HepG2 (cell line): ENCODE measurements around the gene PIGW. TPM values are rescaled to one million over a fixed set of nuclear protein-coding genes. Genes with fewer than 3 reads are reported as not detected.

Experiments
- ATAC-seq: fragments of 200-7000 bp; cut with Tn5 transposase; 3 replicates; pipeline ENCODE4 v1.9.1; 2020; ENCODE audit warnings: mild to moderate bottlenecking, moderate library complexity
- BruUV-seq: library from RNA; stranded (reverse); fragments of 400-500 nt; replicated peaks from 2 replicates; lab custom pipeline; 2021; lab: Mats Ljungman, UMichigan
- CTCF ChIA-PET: fragments of 300-600 bp; formaldehyde crosslinking; extraction: SDS; loops from one replicate; lab custom pipeline; 2021; ENCODE audit warnings: low total read pairs, inconsistent platforms, low intra/inter-chr PET ratio; lab: Yijun Ruan, JAX
- POLR2A ChIA-PET: fragments of 350-600 bp; sonication (Branson Sonifier 250); formaldehyde crosslinking; loops from one replicate; lab custom pipeline; 2020; ENCODE audit warnings: antibody characterized with exemption, inconsistent platforms; lab: Yijun Ruan, JAX
- DNase-seq: peaks from one replicate; pipeline ENCODE4 v3.0.0-alpha.2; 2015; ENCODE audit warnings: low spot score
- FAIRE-seq: peaks from 3 replicates; lab custom pipeline; 2011; peaks lifted over from hg19 to GRCh38; lab: Jason Lieb, UNC
- H2AFZ ChIP-seq: one replicate; pipeline ENCODE4 v1.6.1; 2011; ENCODE audit warnings: low read length, inconsistent platforms
- H3K27ac ChIP-seq: fragments of 300-600 bp; 3 replicates; pipeline ENCODE4 v1.8.0; 2011; ENCODE audit warnings: mixed run types, mild to moderate bottlenecking, mixed read lengths, low read length, inconsistent platforms; ENCODE audit not compliant: insufficient read depth; ENCODE audit errors: extremely low read length
- H3K27me3 ChIP-seq, 2 experiments: fragments of 200-600 bp in 1 of 2; 2 replicates in 1 of 2; 3 replicates in 1 of 2; pipeline versions ENCODE4 v1.6.0 to v1.8.0; 2011; ENCODE audit warnings: low read length in 2 of 2, mild to moderate bottlenecking in 2 of 2, moderate library complexity in 2 of 2, inconsistent platforms in 1 of 2; ENCODE audit not compliant: insufficient read depth in 2 of 2, control insufficient read depth in 1 of 2
- H3K36me3 ChIP-seq, 2 experiments: fragments of 200-600 bp in 1 of 2; replicated peaks in 1 of 2; 2 replicates in 1 of 2; 3 replicates in 1 of 2; pipeline versions ENCODE4 v1.5.1 to v1.8.0; 2011; ENCODE audit warnings: low read length in 2 of 2, inconsistent platforms in 1 of 2; ENCODE audit not compliant: insufficient read depth in 2 of 2, control insufficient read depth in 1 of 2
- H3K4me1 ChIP-seq: 2 replicates; pipeline ENCODE4 v1.5.1; 2012; ENCODE audit warnings: low read length, inconsistent platforms; ENCODE audit not compliant: insufficient read depth
- H3K4me2 ChIP-seq: 2 replicates; pipeline ENCODE4 v1.6.0; 2011; ENCODE audit warnings: low read depth, low read length, inconsistent platforms
- H3K4me3 ChIP-seq, 3 experiments: fragments of 200-600 bp in 1 of 3; sonication (generic), shearing (Covaris generic) in 1 of 3; replicated peaks in 1 of 3; 2 replicates each; pipeline ENCODE4 v1.5.1; 2011 to 2016; ENCODE audit warnings: low read length in 3 of 3, inconsistent platforms in 2 of 3, low read depth in 2 of 3, mild to moderate bottlenecking in 2 of 3, control low read depth in 1 of 3, mixed read lengths in 1 of 3; ENCODE audit not compliant: insufficient read depth in 1 of 3
- H3K79me2 ChIP-seq: one replicate; pipeline ENCODE4 v1.6.1; 2011; ENCODE audit warnings: low read length, inconsistent platforms; ENCODE audit not compliant: insufficient read depth
- H3K9ac ChIP-seq: 2 replicates; pipeline ENCODE4 v1.6.0; 2011; ENCODE audit warnings: mild to moderate bottlenecking, low read depth, low read length, inconsistent platforms; ENCODE audit not compliant: insufficient read depth
- H3K9me3 ChIP-seq: 2 replicates; pipeline ENCODE4 v1.5.1; 2012; ENCODE audit warnings: mild to moderate bottlenecking, low read length
- H4K20me1 ChIP-seq: 2 replicates; pipeline ENCODE4 v1.6.0; 2011; ENCODE audit warnings: inconsistent platforms, mild to moderate bottlenecking, low read length, moderate library complexity; ENCODE audit not compliant: insufficient read depth
- ARNTL ChIP-seq: sonication (generic); formaldehyde crosslinking; IDR thresholded peaks from 2 replicates; pipeline ENCODE4 v1.4.0; 2020; ENCODE audit warnings: mild to moderate bottlenecking, missing genetic modification reagents
- ATF7 ChIP-seq, 2 experiments: fragments of 450-650 bp in 1 of 2; sonication (generic) in 1 of 2; formaldehyde crosslinking in 1 of 2; IDR thresholded peaks; 2 replicates each; pipeline versions ENCODE4 v1.4.0 to v1.6.1; 2016 to 2020; ENCODE audit warnings: antibody characterized with exemption in 1 of 2, mild to moderate bottlenecking in 1 of 2, missing genetic modification reagents in 1 of 2
- GTF3A ChIP-seq: sonication (generic); formaldehyde crosslinking; conservative IDR thresholded peaks from 2 replicates; pipeline ENCODE4 v1.4.0; 2020; ENCODE audit warnings: mild to moderate bottlenecking, missing genetic modification reagents
- HMGXB4 ChIP-seq, 2 experiments: sonication (generic) in 1 of 2; formaldehyde crosslinking in 1 of 2; IDR thresholded peaks; 2 replicates each; pipeline versions ENCODE4 v1.4.0 to v1.6.1; 2018 to 2020; ENCODE audit warnings: missing genetic modification reagents in 2 of 2, borderline replicate concordance in 1 of 2, low read depth in 1 of 2, mild to moderate bottlenecking in 1 of 2, missing biosample characterization in 1 of 2
- RBM22 ChIP-seq: fragments of 200-400 bp; formaldehyde crosslinking; optimal IDR thresholded peaks from 2 replicates; pipeline ENCODE3; 2017; ENCODE audit warnings: mild to moderate bottlenecking, low read length, moderate library complexity
- SMAD3 ChIP-seq: sonication (generic); formaldehyde crosslinking; IDR thresholded peaks from 2 replicates; pipeline ENCODE4 v1.4.0; 2020; ENCODE audit warnings: missing genetic modification reagents
- THRA ChIP-seq: sonication (generic); formaldehyde crosslinking; IDR thresholded peaks from 2 replicates; pipeline ENCODE4 v1.4.0; 2020; ENCODE audit warnings: missing genetic modification reagents, borderline replicate concordance
- ZBTB2 ChIP-seq: sonication (generic); formaldehyde crosslinking; IDR thresholded peaks from 2 replicates; pipeline ENCODE4 v1.8.0; 2022; ENCODE audit warnings: low read depth, missing genetic modification reagents
- ZFP36L1 ChIP-seq: sonication (generic); formaldehyde crosslinking; IDR thresholded peaks from 2 replicates; pipeline ENCODE4 v1.8.0; 2022; ENCODE audit warnings: mild to moderate bottlenecking, missing genetic modification reagents, moderate library complexity
- ZNF329 ChIP-seq: sonication (generic); formaldehyde crosslinking; IDR thresholded peaks from 2 replicates; pipeline ENCODE4 v1.9.0; 2021; ENCODE audit warnings: low read depth, mild to moderate bottlenecking, missing genetic modification reagents
- ZNF576 ChIP-seq: sonication (generic); formaldehyde crosslinking; IDR thresholded peaks from 2 replicates; pipeline ENCODE4 v1.4.0; 2020; ENCODE audit warnings: mild to moderate bottlenecking, missing genetic modification reagents
- ZNF790 ChIP-seq: sonication (generic); formaldehyde crosslinking; IDR thresholded peaks from 2 replicates; pipeline ENCODE4 v1.8.0; 2022; ENCODE audit warnings: missing genetic modification reagents, mild to moderate bottlenecking, borderline replicate concordance
- ZSCAN20 ChIP-seq: sonication (generic); formaldehyde crosslinking; IDR thresholded peaks from 2 replicates; pipeline ENCODE4 v1.4.0; 2020; ENCODE audit warnings: missing genetic modification reagents, mild to moderate bottlenecking, borderline replicate concordance
- WGBS: methylation state at CpG from one replicate; pipeline ENCODE4 v1.1.6; 2017; ENCODE audit warnings: low lambda C conversion rate; 5-methylcytosine and 5-hydroxymethylcytosine counted together
- in situ Hi-C: cut with HindIII; loops from 2 replicates; pipeline ENCODE4 v1.10.0; 2017; ENCODE audit warnings: low pct_unique_long_range_greater_than_20kb; ENCODE audit not compliant: extremely low pct_ligation_motif_present
- intact Hi-C: fragments of 100-400 bp; cut with micrococcal nuclease; formaldehyde crosslinking; loops from one replicate; pipeline ENCODE4 v1.10.0; 2022; ENCODE audit not compliant: unreplicated experiment
- polyA plus RNA-seq, 8 experiments: library from polyadenylated mRNA; depleted of rRNA in 3 of 8; stranded (reverse) in 7 of 8; unstranded in 1 of 8; fragments of >200 nt; fragmentation: Illumina TruSeq in 4 of 8; extraction: Trizol in 4 of 8; gene quantifications; 2 replicates each; pipeline versions ENCODE4 v1.2.1 to v1.2.3, GENCODE V29; 2011 to 2016; ENCODE audit warnings: low read depth in 4 of 8, missing spikeins in 1 of 8, mixed read lengths in 1 of 8; ENCODE audit not compliant: insufficient read depth in 1 of 8
- total RNA-seq, 5 experiments: library from RNA; depleted of rRNA; stranded (reverse); fragments of >200 nt; fragmentation: Illumina TruSeq; extraction: Trizol; gene quantifications; 2 replicates each; pipeline ENCODE4 v1.2.3, GENCODE V29; 2016; ENCODE audit warnings: low read depth in 1 of 5

PIGW gene
- total and polyA plus RNA-seq, 2 of the 13 experiments (the other 11 are each of a cell fraction or from before 2014, with no cell fraction given), result 9.0 to 24.0 TPM

- no peak overlapping the region for H3K4me3 ChIP-seq
- TF ChIP-seq ZNF790 (no peak), ZNF576 (no peak)
- BruUV-seq, result no TSS peak
- no peaks in the 10 kb centered on the region for H3K79me2 ChIP-seq
- H3K4me2 ChIP-seq, result no peak overlapping the region
- no peaks in the 10 kb centered on the region for H3K4me1 ChIP-seq
- CTCF ChIA-PET, result no interaction called here
- no peaks in the 10 kb centered on the region for H3K9me3 ChIP-seq
- FAIRE-seq (no peak), DNase-seq (no peak), ATAC-seq (no peak)
- no peak overlapping the region for H2AFZ ChIP-seq
- in situ Hi-C loops, result no loop called here
- POLR2A ChIA-PET, result interaction anchor here (1.9 kb wide), 1 partner anchor 9 kb away, joined by 5 read pairs; the partner anchor contains the start of genes MYO19 and PIGW
- intact Hi-C loops, result no loop called here
- H3K36me3 ChIP-seq, result peaks cover 24 to 70% of the 10 kb centered on the region in 2 experiments
- no peak overlapping the region for H3K27ac ChIP-seq
- 100% methylated on average over 2 of the region's 2 CpGs for WGBS
- no peaks in the 10 kb centered on the region for H3K27me3 ChIP-seq
- no peaks in the 10 kb centered on the region for H4K20me1 ChIP-seq
- no peak overlapping the region for H3K9ac ChIP-seq
Measured at GRCh38 chr17:36525113-36525512, 9.7 kb upstream of the PIGW start.

GRCh38 chr17:36525888-36526287 is 8.9 kb upstream of the PIGW start:
- ChIA-PET CTCF (no interaction called here), POLR2A (no interaction called here)
- Histone ChIP-seq H3K27me3 (no peaks in the 10 kb centered on the region), H2AFZ (no peak overlapping the region), H3K27ac (no peak overlapping the region), H3K4me2 (no peak overlapping the region), H3K9me3 (no peaks in the 10 kb centered on the region), H3K4me1 (no peaks in the 10 kb centered on the region), H3K9ac (no peak overlapping the region), H3K79me2 (no peaks in the 10 kb centered on the region), H4K20me1 (no peaks in the 10 kb centered on the region), H3K4me3 (no peak overlapping the region), H3K36me3 (peaks cover 24 to 65% of the 10 kb centered on the region in 2 experiments)
- over 99% methylated on average over 6 of the region's 6 CpGs for WGBS
- intact Hi-C loops, result no loop called here
- no TSS peak for BruUV-seq
- no peak for FAIRE-seq
- no peak for DNase-seq
- no peak for ATAC-seq
- in situ Hi-C loops, result no loop called here
- TF ChIP-seq SMAD3 (no peak), ARNTL (no peak), HMGXB4 (CRISPR knock-in tag; IDR thresholded peaks at IDR 0.05; ENCODE audit: borderline replicate concordance in 1 of 2, low read depth in 1 of 2) (no peak), ATF7 (IDR thresholded peaks at IDR 0.05) (no peak), ATF7 (CRISPR knock-in tag; IDR thresholded peaks at IDR 0.05) (no peak), ZFP36L1 (CRISPR knock-in tag) (no peak), GTF3A (CRISPR knock-in tag) (no peak), ZBTB2 (CRISPR knock-in tag) (no peak), ZNF790 (no peak), THRA (CRISPR knock-in tag) (no peak), RBM22 (no peak), ZNF329 (CRISPR knock-in tag) (no peak), ZSCAN20 (no peak)
